ENCODE measurements around the gene METTL13. TPM values are rescaled to one million over a fixed set of nuclear protein-coding genes. Genes with fewer than 3 reads are reported as not detected.

METTL13 gene
- total RNA-seq, 1 experiment from 2014 or later: 64.5 TPM

DNA sequence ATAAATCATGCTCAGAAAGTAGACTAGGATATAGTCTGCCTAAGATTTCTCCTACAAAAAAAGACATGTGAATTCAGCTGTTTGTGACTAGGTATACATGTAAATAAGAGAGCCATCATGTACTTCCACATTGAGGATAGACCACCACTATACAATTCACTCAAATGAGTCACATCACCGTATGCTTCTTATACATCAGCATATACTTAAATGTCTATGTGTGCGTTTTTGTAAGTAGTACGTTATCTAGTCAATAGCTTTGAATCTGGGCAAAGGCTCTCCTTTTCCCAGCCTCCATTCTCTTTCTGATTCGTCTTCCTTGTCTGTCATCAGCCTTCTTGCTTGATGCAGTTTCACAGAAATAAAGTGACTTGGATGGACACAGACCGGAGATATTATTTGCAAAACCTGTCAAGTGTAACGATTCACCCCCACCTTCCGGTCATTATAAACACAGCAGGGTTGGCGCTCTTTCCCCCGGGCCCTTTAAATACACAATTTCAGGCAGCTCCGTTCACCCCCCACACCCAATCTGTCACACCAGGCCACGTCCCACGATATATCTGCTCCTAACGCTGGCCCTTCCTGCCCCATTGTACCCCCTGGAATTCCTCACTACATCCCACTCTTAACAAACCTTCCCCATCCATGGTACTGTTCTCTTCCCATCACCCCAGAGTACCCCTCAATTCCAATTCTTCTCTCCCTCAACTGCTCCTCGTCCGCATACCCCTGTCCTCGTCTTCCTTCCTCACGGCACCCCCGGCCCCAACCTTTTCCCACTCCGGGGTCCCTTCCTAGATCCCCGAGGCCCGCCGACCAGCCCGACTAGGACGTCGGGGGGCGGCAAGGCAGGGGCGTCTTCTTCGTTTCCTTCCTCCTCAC is 40.2 kb upstream of the METTL13 start:
- H2AK5ac ChIP-seq (ENCODE audit: insufficient read length, low read length): no peak overlapping the region
- H3K14ac ChIP-seq (ENCODE audit: insufficient read depth, low read length): no peak overlapping the region
- WGBS (ENCODE audit: extremely low coverage, insufficient read length, low lambda C conversion rate): no CpG with 5 or more reads among the region's 28 CpGs
- H2BK120ac ChIP-seq (ENCODE audit: low read depth, low read length, poor library complexity, severe bottlenecking): no peak overlapping the region
- no peaks in the 10 kb centered on the region for H3K9me3 Mint-ChIP-seq
- peak overlapping the region; percentile 93 for H3K4me2 ChIP-seq (ENCODE audit: insufficient read depth, insufficient read length, low read length)
- peaks cover 0 to 8% (median 0%) of the 10 kb centered on the region in 3 experiments; a peak in 2 of 7 replicates for H3K36me3 Mint-ChIP-seq (ENCODE audit: insufficient read depth in 1 of 3, low read depth in 3 of 3)
- no peaks in the 10 kb centered on the region for H4K20me1 ChIP-seq (ENCODE audit: control insufficient read depth, insufficient read depth, insufficient read length)
- H3K4ac ChIP-seq (ENCODE audit: low read depth, low read length): no peak overlapping the region
- TF ChIP-seq, protein P1, sequence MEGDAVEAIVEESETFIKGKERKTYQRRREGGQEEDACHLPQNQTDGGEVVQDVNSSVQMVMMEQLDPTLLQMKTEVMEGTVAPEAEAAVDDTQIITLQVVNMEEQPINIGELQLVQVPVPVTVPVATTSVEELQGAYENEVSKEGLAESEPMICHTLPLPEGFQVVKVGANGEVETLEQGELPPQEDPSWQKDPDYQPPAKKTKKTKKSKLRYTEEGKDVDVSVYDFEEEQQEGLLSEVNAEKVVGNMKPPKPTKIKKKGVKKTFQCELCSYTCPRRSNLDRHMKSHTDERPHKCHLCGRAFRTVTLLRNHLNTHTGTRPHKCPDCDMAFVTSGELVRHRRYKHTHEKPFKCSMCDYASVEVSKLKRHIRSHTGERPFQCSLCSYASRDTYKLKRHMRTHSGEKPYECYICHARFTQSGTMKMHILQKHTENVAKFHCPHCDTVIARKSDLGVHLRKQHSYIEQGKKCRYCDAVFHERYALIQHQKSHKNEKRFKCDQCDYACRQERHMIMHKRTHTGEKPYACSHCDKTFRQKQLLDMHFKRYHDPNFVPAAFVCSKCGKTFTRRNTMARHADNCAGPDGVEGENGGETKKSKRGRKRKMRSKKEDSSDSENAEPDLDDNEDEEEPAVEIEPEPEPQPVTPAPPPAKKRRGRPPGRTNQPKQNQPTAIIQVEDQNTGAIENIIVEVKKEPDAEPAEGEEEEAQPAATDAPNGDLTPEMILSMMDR (conservative IDR thresholded peaks at IDR 0.05): peak; percentile 34; the same call in 2 of the 3 replicates
- DNase-seq: no peak
- no peaks in the 10 kb centered on the region for H3K4me1 ChIP-seq (ENCODE audit: insufficient read depth, low read length)
- no peaks in the 10 kb centered on the region for H3K79me1 ChIP-seq (ENCODE audit: insufficient read depth, low read depth, low read length, poor library complexity, severe bottlenecking)
- no peaks in the 10 kb centered on the region for H3K79me2 ChIP-seq (ENCODE audit: insufficient read depth, low read length)
- H3K27ac ChIP-seq (ENCODE audit: insufficient read length, low read depth, low read length): no peak overlapping the region
- no peak overlapping the region for H3K23ac ChIP-seq (ENCODE audit: insufficient read length, low read depth, low read length)
- no peak overlapping the region for H2BK20ac ChIP-seq (ENCODE audit: low read depth, low read length, poor library complexity, severe bottlenecking)
- H3K56ac ChIP-seq (ENCODE audit: insufficient read length, low read depth, low read length): no peak overlapping the region
- H3K27me3 Mint-ChIP-seq (ENCODE audit: low read depth): no peaks in the 10 kb centered on the region
- H2BK15ac ChIP-seq (ENCODE audit: low read depth, low read length): no peak overlapping the region
- H3K4me3 Mint-ChIP-seq: peak overlapping the region; percentile 100
- H2BK12ac ChIP-seq (ENCODE audit: insufficient read length, low read depth, low read length): no peak overlapping the region
- no peaks in the 10 kb centered on the region for H3K9me3 ChIP-seq (ENCODE audit: control insufficient read depth, low read depth, low read length)
- H3K4me1 Mint-ChIP-seq: peaks cover 25 to 34% of the 10 kb centered on the region in 2 experiments
- H4K91ac ChIP-seq (ENCODE audit: insufficient read length, low read depth, low read length): no peak overlapping the region
- H3K9ac ChIP-seq (ENCODE audit: extremely low read depth, insufficient read length, low read length): peak overlapping the region; percentile 82
- peak overlapping the region; percentile 64 to 94 (median 92) for H3K27ac Mint-ChIP-seq
- no peaks in the 10 kb centered on the region for H3K27me3 ChIP-seq (ENCODE audit: insufficient read depth, low read length)
- H3K18ac ChIP-seq (ENCODE audit: insufficient read length, low read depth, low read length): no peak overlapping the region
- H3K23me2 ChIP-seq (ENCODE audit: insufficient read length, low read depth, low read length, poor library complexity, severe bottlenecking): peaks cover 11% of the 10 kb centered on the region
- peak overlapping the region; percentile 65 for H2AFZ ChIP-seq (ENCODE audit: low read length)
- no peak overlapping the region for H4K5ac ChIP-seq (ENCODE audit: insufficient read length, low read depth, low read length)
- H4K8ac ChIP-seq (replicated peaks; ENCODE audit: insufficient read length, low read depth, low read length): no peak overlapping the region
- H3T11ph ChIP-seq (ENCODE audit: low read length): no peak overlapping the region
- no peak overlapping the region for H2BK5ac ChIP-seq (ENCODE audit: insufficient read length, low read length)
